Thyroid gland (tissue), 4 donors: ENCODE results near the gene SDR42E2.

Experiments used
- CTCF ChIP-seq, 6 experiments: fragments of 200-600 bp in 3 of 6; fragments of 450-650 bp in 3 of 6; sonication (generic) in 3 of 6; IDR thresholded peaks; one replicate each; pipeline ENCODE4 v1.5.1; 2016 to 2019; ENCODE audit warnings: antibody characterized with exemption in 6 of 6, mild to moderate bottlenecking in 2 of 6, inconsistent platforms in 1 of 6, moderate library complexity in 1 of 6
- POLR2A ChIP-seq, 2 donors: fragments of 450-650 bp; IDR thresholded peaks; one replicate each; pipeline ENCODE4 v1.6.1; 2017; ENCODE audit warnings: antibody characterized with exemption in 2 of 2, mild to moderate bottlenecking in 2 of 2, moderate library complexity in 1 of 2

- TF ChIP-seq POLR2A (IDR thresholded peaks at IDR 0.05) (no peak), CTCF (IDR thresholded peaks at IDR 0.05) (no peak)
Measured at GRCh38 chr16:22120440-22120839, 41.9 kb upstream of the SDR42E2 start.
